GM23338 (cell line): ENCODE results near the gene CFAP97D2. TPM values are rescaled to one million over a fixed set of nuclear protein-coding genes. Genes with fewer than 3 reads are reported as not detected.
"Not testable (repeated sequence)": the region's sequence is repeated elsewhere in the genome, so short reads cannot be mapped to it uniquely, and the experiment has no call there.

Experiments used
- ATAC-seq: fragments of 200-7000 bp; cut with Tn5 transposase; 3 replicates; pipeline ENCODE4 v1.9.1; 2020
- DNase-seq: peaks from one replicate; pipeline ENCODE4 v3.0.0-alpha.2; 2015; ENCODE audit warnings: low spot score
- H2AFZ ChIP-seq: fragments of 200-600 bp; sonication (generic); 2 replicates; pipeline ENCODE4 v1.8.0; 2016; ENCODE audit warnings: antibody characterized with exemption, mild to moderate bottlenecking, moderate library complexity
- H3F3A ChIP-seq: fragments of 200-600 bp; sonication (generic); replicated peaks from 2 replicates; pipeline ENCODE4 v1.8.0; 2017; ENCODE audit warnings: antibody characterized with exemption, mixed run types, low read depth
- H3K27ac ChIP-seq: fragments of 200-600 bp; sonication (generic); 2 replicates; pipeline ENCODE4 v1.6.1; 2016; ENCODE audit warnings: low read depth
- H3K27me3 ChIP-seq: fragments of 200-600 bp; sonication (generic); 2 replicates; pipeline ENCODE4 v1.8.0; 2016; ENCODE audit warnings: mild to moderate bottlenecking, mixed run types, moderate library complexity; ENCODE audit not compliant: insufficient read depth
- H3K36me3 ChIP-seq: fragments of 200-600 bp; sonication (generic); 2 replicates; pipeline ENCODE4 v1.8.0; 2016; ENCODE audit warnings: mild to moderate bottlenecking; ENCODE audit not compliant: insufficient read depth
- H3K4me1 ChIP-seq: fragments of 200-600 bp; sonication (generic); 2 replicates; pipeline ENCODE4 v1.8.0; 2016; ENCODE audit warnings: mild to moderate bottlenecking, moderate library complexity; ENCODE audit not compliant: insufficient read depth
- H3K4me2 ChIP-seq: fragments of 200-600 bp; sonication (generic); 2 replicates; pipeline ENCODE4 v1.7.1; 2017; ENCODE audit warnings: mixed run types
- H3K4me3 ChIP-seq: fragments of 200-600 bp; sonication (generic); 2 replicates; pipeline ENCODE4 v1.6.1; 2016; ENCODE audit warnings: mixed run types
- H3K79me2 ChIP-seq: fragments of 200-600 bp; sonication (generic); replicated peaks from 2 replicates; pipeline ENCODE4 v1.8.0; 2017; ENCODE audit warnings: mild to moderate bottlenecking; ENCODE audit not compliant: insufficient read depth
- H3K9me2 ChIP-seq: fragments of 200-600 bp; sonication (generic); 2 replicates; pipeline ENCODE4 v1.8.0; 2017; ENCODE audit not compliant: insufficient read depth
- H4K20me1 ChIP-seq: fragments of 200-600 bp; sonication (generic); replicated peaks from 2 replicates; pipeline ENCODE4 v1.8.0; 2017; ENCODE audit warnings: mild to moderate bottlenecking; ENCODE audit not compliant: insufficient read depth
- H3K27ac Mint-ChIP-seq: 2 replicates; pipeline ENCODE4 v1.8.0; 2020; ENCODE audit warnings: inconsistent platforms, mild to moderate bottlenecking, moderate library complexity, mixed read lengths
- H3K27me3 Mint-ChIP-seq: 3 replicates; pipeline ENCODE4 v1.8.0; 2022; ENCODE audit warnings: low read depth, mild to moderate bottlenecking, moderate library complexity, mixed read lengths, inconsistent platforms; ENCODE audit not compliant: insufficient read depth, poor library complexity
- H3K36me3 Mint-ChIP-seq: 3 replicates; pipeline ENCODE4 v1.8.0; 2021; ENCODE audit warnings: low read depth, mild to moderate bottlenecking, inconsistent platforms, moderate library complexity, mixed read lengths
- H3K4me1 Mint-ChIP-seq: 3 replicates; pipeline ENCODE4 v1.8.0; 2020; ENCODE audit warnings: mild to moderate bottlenecking, inconsistent platforms, mixed read lengths
- H3K4me3 Mint-ChIP-seq: 3 replicates; pipeline ENCODE4 v1.8.0; 2021; ENCODE audit warnings: moderate library complexity, mild to moderate bottlenecking, inconsistent platforms, mixed read lengths
- H3K9me3 Mint-ChIP-seq: 3 replicates; pipeline ENCODE4 v1.8.0; 2020; ENCODE audit warnings: moderate library complexity, mild to moderate bottlenecking, inconsistent platforms, mixed read lengths
- CREB1 ChIP-seq: fragments of 250-450 bp; sonication (Bioruptor Pico); IDR thresholded peaks from 2 replicates; pipeline ENCODE4 v1.5.0; 2020; ENCODE audit warnings: low read depth, mild to moderate bottlenecking, moderate library complexity
- CTCF ChIP-seq, 2 experiments: fragments of 200-600 bp in 1 of 2; sonication (generic) in 1 of 2; conservative IDR thresholded peaks; 2 replicates each; pipeline versions ENCODE4 v1.5.1 to v1.6.1; 2016 to 2017; ENCODE audit warnings: antibody characterized with exemption in 2 of 2, low read depth in 2 of 2, mild to moderate bottlenecking in 2 of 2, moderate library complexity in 1 of 2
- EZH2 ChIP-seq: fragments of 200-600 bp; sonication (generic); IDR thresholded peaks from one replicate; pipeline ENCODE4 v1.8.0; 2017; ENCODE audit warnings: antibody characterized with exemption, mild to moderate bottlenecking, low read depth; ENCODE audit not compliant: unreplicated experiment
- EZH2phosphoT487 ChIP-seq: fragments of 200-600 bp; sonication (generic); IDR thresholded peaks from one replicate; pipeline ENCODE4 v1.8.1; 2018; ENCODE audit warnings: antibody characterized with exemption; ENCODE audit not compliant: unreplicated experiment
- JUNB ChIP-seq: IDR thresholded peaks from one replicate; pipeline ENCODE4 v1.6.1; 2016; ENCODE audit warnings: antibody characterized with exemption; ENCODE audit not compliant: unreplicated experiment
- NANOG ChIP-seq: IDR thresholded peaks from 2 replicates; pipeline ENCODE4 v1.6.1; 2016; ENCODE audit warnings: antibody characterized with exemption, borderline replicate concordance
- POLR2AphosphoS5 ChIP-seq: IDR thresholded peaks from 2 replicates; pipeline ENCODE4 v1.6.1; 2016; ENCODE audit warnings: antibody characterized with exemption, low read depth
- STAT1 ChIP-seq: IDR thresholded peaks from one replicate; pipeline ENCODE4 v1.6.1; 2016; ENCODE audit warnings: antibody characterized with exemption; ENCODE audit not compliant: unreplicated experiment
- ZNF114 ChIP-seq: fragments of 250-450 bp; sonication (Bioruptor Pico); IDR thresholded peaks from 2 replicates; pipeline ENCODE4 v1.5.0; 2020; ENCODE audit warnings: mild to moderate bottlenecking, moderate library complexity
- polyA plus RNA-seq: library from polyadenylated mRNA; unstranded; fragments of >200 nt; fragmentation: Nextera tagmentation; extraction: Ambion mirVana; gene quantifications from 2 replicates; pipeline ENCODE4 v1.2.1, GENCODE V29; 2016
- total RNA-seq: library from RNA; depleted of rRNA; stranded (reverse); fragments of >200 nt; shearing (Covaris generic); gene quantifications from 2 replicates; pipeline ENCODE4 v1.2.3, GENCODE V29; 2014
- TF ChIP-seq, protein P1 (sequence below): IDR thresholded peaks from 2 replicates; pipeline ENCODE4 v1.6.1; 2016; ENCODE audit warnings: antibody characterized with exemption

The CFAP97D2 gene
- total and polyA plus RNA-seq, 2 experiments from 2014 or later = not detected

DNA sequence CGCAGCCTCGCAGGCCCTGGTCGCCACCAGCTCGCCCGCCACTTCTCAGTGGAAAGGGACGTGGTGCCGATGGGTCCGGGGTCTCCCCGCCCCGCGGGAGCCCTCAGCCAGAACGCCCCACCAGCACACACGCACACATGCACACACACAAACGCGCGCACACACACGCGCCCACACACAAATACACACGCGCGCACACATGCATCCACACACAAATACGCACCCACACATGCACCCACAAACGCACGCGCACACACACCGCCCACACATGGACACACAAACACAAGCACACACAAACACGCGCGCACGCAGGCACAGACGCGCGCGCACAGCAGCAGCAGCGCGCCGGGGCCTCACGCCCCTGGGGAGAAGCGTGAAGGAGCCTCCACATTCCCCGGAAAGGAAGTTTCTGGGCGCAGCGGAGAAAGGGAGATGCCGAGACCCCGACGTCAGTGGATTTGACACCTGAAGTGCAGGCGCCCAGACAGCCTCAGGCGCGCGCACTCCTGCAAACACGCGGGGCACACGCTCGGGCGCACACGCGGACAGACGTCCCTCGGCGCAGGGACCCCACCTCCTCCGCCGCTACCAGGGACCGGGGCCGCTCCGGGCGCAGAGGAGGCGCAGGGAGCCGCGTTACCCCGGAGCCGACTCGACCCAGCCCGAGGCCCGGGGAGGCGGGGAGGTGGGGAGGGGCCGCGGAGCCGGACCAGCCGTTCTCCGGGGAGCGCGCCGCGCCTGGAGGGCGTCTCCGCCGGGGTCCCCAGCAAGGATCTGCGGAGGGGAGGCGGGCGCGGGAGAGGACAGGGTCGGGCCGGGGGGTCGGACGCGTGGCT, 47.3 kb upstream of the CFAP97D2 start:
- Histone ChIP-seq H3K9me2 (no peaks in the 10 kb centered on the region), H3K36me3 (no peaks in the 10 kb centered on the region; the same call in 1 of the 2 replicates), H3K27ac (no peak overlapping the region), H3K4me3 (peak overlapping the region; percentile 92), H3K4me2 (peak overlapping the region; percentile 96), H3K27me3 (peaks cover 5% of the 10 kb centered on the region; the same call in 1 of the 2 replicates), H3F3A (peaks cover 20% of the 10 kb centered on the region; the same call in 1 of the 2 replicates), H3K4me1 (peaks cover 25% of the 10 kb centered on the region), H2AFZ (no peak overlapping the region; the same call in 1 of the 2 replicates), H4K20me1 (peaks cover 10% of the 10 kb centered on the region), H3K79me2 (peaks cover 49% of the 10 kb centered on the region)
- ATAC-seq = peak; percentile 39
- no peak for TF ChIP-seq ZNF114 (CRISPR knock-in tag)
- no peak for TF ChIP-seq POLR2AphosphoS5
- TF ChIP-seq EZH2 = no peak
- TF ChIP-seq JUNB = no peak
- TF ChIP-seq, protein P1, sequence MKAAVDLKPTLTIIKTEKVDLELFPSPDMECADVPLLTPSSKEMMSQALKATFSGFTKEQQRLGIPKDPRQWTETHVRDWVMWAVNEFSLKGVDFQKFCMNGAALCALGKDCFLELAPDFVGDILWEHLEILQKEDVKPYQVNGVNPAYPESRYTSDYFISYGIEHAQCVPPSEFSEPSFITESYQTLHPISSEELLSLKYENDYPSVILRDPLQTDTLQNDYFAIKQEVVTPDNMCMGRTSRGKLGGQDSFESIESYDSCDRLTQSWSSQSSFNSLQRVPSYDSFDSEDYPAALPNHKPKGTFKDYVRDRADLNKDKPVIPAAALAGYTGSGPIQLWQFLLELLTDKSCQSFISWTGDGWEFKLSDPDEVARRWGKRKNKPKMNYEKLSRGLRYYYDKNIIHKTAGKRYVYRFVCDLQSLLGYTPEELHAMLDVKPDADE = no peak
- no peak for TF ChIP-seq CREB1
- no peak for TF ChIP-seq EZH2phosphoT487
- TF ChIP-seq STAT1 = no peak
- peaks cover 32% of the 10 kb centered on the region for H3K27me3 Mint-ChIP-seq
- peak overlapping the region; percentile 97 for H3K4me3 Mint-ChIP-seq
- no peaks in the 10 kb centered on the region for H3K36me3 Mint-ChIP-seq
- H3K27ac Mint-ChIP-seq = peak overlapping the region; percentile 53; the same call in 1 of the 2 replicates
- H3K4me1 Mint-ChIP-seq = peaks cover 56% of the 10 kb centered on the region
- peak; percentile 50 for DNase-seq
- H3K9me3 Mint-ChIP-seq = no peaks in the 10 kb centered on the region; the same call in 1 of the 3 replicates

DNA sequence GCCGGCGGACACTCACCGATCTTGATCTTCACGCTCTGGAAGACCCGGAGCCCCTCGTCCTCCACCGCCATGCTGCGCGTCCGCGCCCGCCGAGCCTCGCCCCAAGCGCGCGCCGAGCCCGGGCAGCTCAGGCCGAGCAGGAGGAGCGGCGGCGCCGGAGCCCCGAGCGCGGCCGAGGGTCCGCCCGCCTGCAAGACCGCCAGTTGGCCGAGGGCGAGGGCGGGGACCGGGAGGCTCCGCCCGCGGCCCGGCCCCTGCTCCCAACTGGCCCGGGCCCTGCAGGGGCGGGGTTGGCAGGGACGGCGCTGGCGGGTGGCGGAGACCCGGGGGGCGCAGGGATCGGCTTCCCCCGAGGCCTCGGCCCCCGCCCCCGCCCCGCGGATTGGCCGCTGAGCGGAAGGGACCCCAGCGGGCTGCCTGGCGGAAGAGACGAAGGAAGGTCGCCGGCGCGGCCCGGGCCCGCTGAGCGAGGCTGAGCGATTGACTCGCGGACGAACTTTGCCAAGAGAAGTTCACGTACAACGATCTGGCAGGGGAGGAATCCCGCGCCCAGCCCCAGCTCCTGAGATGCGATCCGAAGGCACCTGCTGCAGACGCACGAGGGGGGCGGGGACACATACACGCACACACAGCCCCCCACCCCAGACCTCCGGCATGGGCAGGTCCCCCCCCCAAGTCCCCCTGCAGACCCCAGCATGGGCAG, 46.5 kb upstream of the CFAP97D2 start, which contains the start of gene RASA3:
Gene RASA3 (minus strand): TSS at position 205 of the 703 bp plus-strand sequence. CDS start 134 bp downstream, at position 71.
- H3K79me2 ChIP-seq = peaks cover 41% of the 10 kb centered on the region
- no peaks in the 10 kb centered on the region for H3K9me2 ChIP-seq
- ATAC-seq (peak; percentile 86), DNase-seq (peak; percentile 90)
- no peak within 1 kb of the TSS; the same call in 1 of the 2 replicates for H2AFZ ChIP-seq
- H3F3A ChIP-seq = peaks cover 20% of the 10 kb centered on the region; the same call in 1 of the 2 replicates
- H3K36me3 ChIP-seq = no peaks in the 10 kb centered on the region; the same call in 1 of the 2 replicates
- TF ChIP-seq CTCF (conservative IDR thresholded peaks at IDR 0.05; ENCODE audit: low read depth in 2 of 2) (no peak), ZNF114 (CRISPR knock-in tag) (no peak), NANOG (no peak), POLR2AphosphoS5 (peak; percentile 58)
- TF ChIP-seq, protein P1 = no peak
- peak within 1 kb of the TSS; percentile 92 for H3K4me3 ChIP-seq
- H3K4me1 ChIP-seq = peaks cover 25% of the 10 kb centered on the region
- peaks cover 49% of the 10 kb centered on the region for H3K4me1 Mint-ChIP-seq
- H3K4me3 Mint-ChIP-seq = peak within 1 kb of the TSS; percentile 97
- no peaks in the 10 kb centered on the region; the same call in 2 of the 3 replicates for H3K36me3 Mint-ChIP-seq
- H4K20me1 ChIP-seq = peaks cover 5% of the 10 kb centered on the region
- peaks cover 2% of the 10 kb centered on the region for H3K9me3 Mint-ChIP-seq
- H3K27ac Mint-ChIP-seq = peak within 1 kb of the TSS; percentile 53; the same call in 1 of the 2 replicates
- H3K4me2 ChIP-seq = peak within 1 kb of the TSS; percentile 96
- peaks cover 5% of the 10 kb centered on the region; the same call in 1 of the 2 replicates for H3K27me3 ChIP-seq
- peaks cover 32% of the 10 kb centered on the region for H3K27me3 Mint-ChIP-seq
- H3K27ac ChIP-seq = no peak within 1 kb of the TSS

DNA sequence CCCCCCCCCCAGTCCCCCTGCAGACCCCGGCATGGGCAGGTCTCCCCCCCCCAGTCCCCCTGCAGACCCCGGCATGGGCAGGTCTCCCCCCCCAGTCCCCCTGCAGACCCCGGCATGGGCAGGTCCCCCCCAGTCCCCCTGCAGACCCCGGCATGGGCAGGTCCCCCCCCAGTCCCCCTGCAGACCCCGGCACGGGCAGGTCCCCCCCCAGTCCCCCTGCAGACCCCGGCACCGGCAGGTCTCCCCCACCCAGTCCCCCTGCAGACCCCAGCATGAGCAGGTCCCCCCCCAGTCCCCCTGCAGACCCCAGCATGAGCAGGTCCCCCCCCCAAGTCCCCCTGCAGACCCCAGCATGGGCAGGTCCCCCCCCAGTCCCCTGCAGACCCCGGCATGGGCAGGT, 45.9 kb upstream of the CFAP97D2 start:
- not testable (repeated sequence) for H3K4me3 Mint-ChIP-seq, H3K4me2 ChIP-seq, H3K4me3 ChIP-seq, DNase-seq, H3K27ac ChIP-seq, H3K27me3 ChIP-seq, ATAC-seq, H2AFZ ChIP-seq, H3K36me3 ChIP-seq, H3K27ac Mint-ChIP-seq, H3K36me3 Mint-ChIP-seq, H3K9me3 Mint-ChIP-seq, H3K9me2 ChIP-seq, H4K20me1 ChIP-seq
- Histone ChIP-seq H3K79me2 (peaks cover 36% of the 10 kb centered on the region), H3K4me1 (peaks cover 25% of the 10 kb centered on the region), H3F3A (peaks cover 20% of the 10 kb centered on the region; the same call in 1 of the 2 replicates)
- H3K27me3 Mint-ChIP-seq = peaks cover 28% of the 10 kb centered on the region
- H3K4me1 Mint-ChIP-seq = peaks cover 43% of the 10 kb centered on the region
